GM12801 (cell line): ENCODE data around the gene SYT1.

Source experiments
- TF ChIP-seq, protein P1 (sequence below): IDR thresholded peaks from one replicate; pipeline ENCODE4 v1.5.1; 2011; ENCODE audit warnings: control low read depth; ENCODE audit not compliant: insufficient read length; ENCODE audit errors: extremely low read depth

SYT1 gene

DNA sequence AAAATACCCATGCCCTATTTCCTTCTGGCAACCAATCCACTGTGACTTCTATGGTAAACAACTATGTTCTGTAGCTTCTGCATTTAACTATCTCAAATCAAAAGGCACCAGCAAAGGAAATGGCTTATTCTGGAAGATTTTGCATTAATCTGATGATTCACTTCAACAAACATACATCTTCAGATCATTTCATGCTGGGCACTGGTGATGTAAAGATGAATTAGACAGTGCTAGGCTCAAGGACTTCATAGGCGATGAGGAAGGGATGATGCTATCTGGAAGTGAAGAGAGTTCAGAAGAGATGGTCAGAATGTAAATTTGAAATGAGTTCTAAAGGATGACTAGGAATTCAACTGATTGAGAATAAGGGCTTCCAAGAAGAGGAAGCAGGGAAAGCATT lies 462.9 kb downstream of the SYT1 start:
- TF ChIP-seq, protein P1, sequence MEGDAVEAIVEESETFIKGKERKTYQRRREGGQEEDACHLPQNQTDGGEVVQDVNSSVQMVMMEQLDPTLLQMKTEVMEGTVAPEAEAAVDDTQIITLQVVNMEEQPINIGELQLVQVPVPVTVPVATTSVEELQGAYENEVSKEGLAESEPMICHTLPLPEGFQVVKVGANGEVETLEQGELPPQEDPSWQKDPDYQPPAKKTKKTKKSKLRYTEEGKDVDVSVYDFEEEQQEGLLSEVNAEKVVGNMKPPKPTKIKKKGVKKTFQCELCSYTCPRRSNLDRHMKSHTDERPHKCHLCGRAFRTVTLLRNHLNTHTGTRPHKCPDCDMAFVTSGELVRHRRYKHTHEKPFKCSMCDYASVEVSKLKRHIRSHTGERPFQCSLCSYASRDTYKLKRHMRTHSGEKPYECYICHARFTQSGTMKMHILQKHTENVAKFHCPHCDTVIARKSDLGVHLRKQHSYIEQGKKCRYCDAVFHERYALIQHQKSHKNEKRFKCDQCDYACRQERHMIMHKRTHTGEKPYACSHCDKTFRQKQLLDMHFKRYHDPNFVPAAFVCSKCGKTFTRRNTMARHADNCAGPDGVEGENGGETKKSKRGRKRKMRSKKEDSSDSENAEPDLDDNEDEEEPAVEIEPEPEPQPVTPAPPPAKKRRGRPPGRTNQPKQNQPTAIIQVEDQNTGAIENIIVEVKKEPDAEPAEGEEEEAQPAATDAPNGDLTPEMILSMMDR = no peak

DNA sequence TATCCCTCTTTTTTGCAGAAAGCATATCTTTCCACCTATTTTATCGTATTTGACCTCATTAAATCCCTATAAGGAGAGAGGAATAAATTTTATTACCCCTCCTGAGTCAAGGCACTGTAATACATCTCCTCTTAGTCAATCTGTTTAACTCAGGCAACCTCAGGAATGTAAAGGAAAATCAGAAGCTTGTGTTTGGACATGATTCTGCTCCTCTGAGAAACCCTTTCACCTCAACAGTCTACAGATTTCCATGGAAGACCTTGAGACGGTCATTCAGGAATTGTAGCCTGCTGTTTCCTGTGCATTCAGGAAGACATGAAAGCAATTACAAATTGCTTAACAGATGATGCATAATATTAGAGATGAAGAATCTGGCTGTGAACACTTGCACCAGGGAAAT lies 465.4 kb downstream of the SYT1 start:
- TF ChIP-seq, protein P1 = no peak

DNA sequence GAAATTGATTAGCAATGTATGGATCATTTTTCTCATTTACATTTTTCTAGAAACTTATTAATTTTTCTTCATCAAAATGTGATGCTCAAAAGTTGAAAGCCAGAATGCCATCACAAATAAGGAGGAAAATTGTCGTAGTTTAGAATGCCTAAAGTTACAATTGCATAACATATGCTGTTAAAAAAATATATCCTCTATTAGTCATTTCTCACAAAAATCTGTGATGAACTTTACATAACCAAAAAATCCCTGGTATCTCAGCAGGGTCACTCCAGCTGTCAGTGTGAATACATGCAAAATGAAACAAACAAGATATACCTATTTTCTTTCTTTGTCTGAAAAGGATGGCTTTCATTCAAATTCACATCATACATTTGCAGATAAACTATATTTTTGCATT lies 467.3 kb downstream of the SYT1 start:
- TF ChIP-seq, protein P1 = no peak

DNA sequence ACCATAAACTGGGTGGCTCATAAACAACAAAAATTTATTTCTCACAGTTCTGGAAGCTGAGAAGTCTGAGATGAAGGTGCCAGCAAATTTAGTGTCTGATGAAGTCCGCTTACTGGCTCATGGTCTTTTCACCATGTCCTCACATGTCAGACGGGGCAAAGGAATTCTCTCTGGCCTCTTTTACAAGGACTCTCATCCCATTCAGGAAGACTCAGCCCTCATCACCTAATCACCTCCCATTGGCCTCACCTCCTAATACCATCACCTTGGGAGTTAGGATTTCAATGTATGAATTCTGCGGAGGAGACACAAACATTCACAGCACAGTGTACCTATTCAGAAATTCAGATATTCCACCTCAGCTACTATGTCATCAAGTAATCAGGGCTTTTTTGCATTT lies 468.6 kb downstream of the SYT1 start:
- TF ChIP-seq, protein P1 = no peak

DNA sequence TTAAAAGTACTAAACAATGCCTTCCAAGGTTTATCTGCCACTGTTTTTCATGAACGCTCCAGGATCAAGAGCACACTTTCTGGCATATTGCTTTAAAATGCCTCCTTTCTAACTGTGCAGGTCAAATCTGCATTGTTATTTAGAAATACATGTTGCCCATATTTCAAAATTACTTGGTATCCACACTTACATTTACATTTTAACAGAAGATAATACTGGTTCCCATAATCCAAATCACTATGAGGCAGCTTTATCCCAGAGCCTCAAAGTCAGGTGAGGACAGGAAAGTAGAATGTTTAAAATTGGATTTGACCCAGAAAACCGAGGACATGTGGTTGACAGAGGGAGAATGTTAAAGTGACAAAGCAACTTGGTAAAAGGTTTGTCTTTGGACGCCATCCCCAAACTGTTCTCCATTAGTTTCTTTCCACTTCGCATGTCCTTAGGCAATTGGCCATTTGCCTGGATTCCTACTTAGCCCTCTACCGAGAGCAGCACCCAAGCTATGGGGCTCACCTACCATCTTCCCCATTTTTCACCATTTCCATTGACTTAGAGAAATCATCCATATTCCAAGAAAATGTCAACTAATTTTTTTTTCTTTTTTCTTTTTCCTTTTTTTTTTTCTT lies 473.2 kb downstream of the SYT1 start:
- TF ChIP-seq, protein P1 = no peak

DNA sequence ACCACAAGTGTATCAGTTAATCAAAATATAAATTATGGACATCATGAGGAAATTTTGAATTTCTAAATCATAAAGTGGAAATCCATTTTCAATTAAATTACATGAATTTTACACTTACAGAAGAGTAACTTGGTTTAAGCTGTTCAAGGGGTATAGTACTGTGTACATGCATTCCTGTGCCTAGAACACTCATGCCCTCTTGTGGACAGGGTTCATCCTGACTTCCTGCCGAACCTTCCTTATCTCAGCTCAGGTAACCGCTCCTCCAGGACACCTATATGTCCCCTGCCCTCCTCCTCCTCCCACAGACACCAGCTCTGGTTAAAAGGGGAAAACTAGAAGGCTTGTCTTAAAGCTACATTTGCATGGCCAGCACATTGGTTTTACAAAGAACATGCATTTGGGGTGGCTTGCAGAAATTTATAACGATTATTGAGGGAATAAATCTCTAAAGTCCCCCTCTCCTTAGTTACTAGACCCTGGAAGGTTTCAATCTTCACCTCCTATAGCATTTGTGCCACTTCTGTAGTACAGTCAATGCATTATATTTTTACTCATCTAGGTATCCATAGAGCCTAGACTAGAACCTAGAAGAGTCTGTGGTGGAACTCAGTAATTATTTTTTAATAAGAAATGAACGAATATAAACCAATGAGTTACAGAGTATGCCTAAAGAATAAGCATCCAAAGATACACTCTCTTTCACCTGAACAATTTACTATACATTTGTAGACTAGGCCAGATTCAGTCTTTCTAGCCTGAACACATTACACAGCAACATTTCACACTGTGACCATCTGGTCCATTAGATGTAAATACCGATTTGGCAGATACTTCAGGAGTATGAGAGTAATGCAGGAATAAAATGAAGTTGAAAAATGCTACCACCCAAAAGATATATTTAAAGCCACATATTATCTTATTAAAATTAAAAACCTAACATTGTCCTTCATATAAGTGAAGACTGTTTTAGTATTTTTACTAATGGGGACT lies 480.6 kb downstream of the SYT1 start:
- TF ChIP-seq, protein P1 = no peak

DNA sequence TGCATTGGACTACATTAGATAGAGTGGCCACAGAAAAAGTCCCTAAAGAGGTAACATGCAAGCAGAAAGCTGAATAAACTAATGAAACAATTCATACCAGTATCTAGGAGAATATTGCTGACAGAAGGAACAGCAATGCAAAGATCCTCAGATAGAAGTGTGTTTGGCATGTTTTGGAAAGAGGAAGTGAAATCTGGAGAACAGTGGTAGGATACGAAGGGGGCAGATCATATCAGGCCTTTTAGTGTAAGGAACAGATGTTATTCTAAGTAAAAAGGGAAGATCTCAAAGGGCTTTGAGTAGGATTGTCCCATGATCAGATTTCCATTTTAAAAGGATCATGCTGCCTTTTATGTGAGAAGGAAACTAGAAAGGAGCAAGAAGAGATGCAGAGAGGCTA lies 483.3 kb downstream of the SYT1 start:
- TF ChIP-seq, protein P1 = no peak
